Stomach smooth muscle (tissue), 2 donors: ENCODE measurements around the gene MEGF11.

ENCODE experiments used
- H3K27ac ChIP-seq: one replicate; pipeline ENCODE4 v1.7.0; 2013; ENCODE audit warnings: mild to moderate bottlenecking, low read length, inconsistent platforms
- H3K27me3 ChIP-seq, 2 donors: one replicate each; pipeline ENCODE4 v1.7.0; 2013; ENCODE audit warnings: low read length in 2 of 2; ENCODE audit not compliant: insufficient read depth in 2 of 2, control insufficient read depth in 1 of 2
- H3K36me3 ChIP-seq, 2 donors: one replicate each; pipeline ENCODE4 v1.7.0; 2013; ENCODE audit warnings: low read length in 2 of 2; ENCODE audit not compliant: control insufficient read depth in 2 of 2, insufficient read depth in 2 of 2
- H3K4me1 ChIP-seq: one replicate; pipeline ENCODE4 v1.7.0; 2013; ENCODE audit warnings: low read length; ENCODE audit not compliant: control insufficient read depth, insufficient read depth
- H3K4me3 ChIP-seq, 2 donors: one replicate each; pipeline ENCODE4 v1.7.0; 2013; ENCODE audit warnings: low read length in 2 of 2
- H3K9ac ChIP-seq, 2 donors: one replicate each; pipeline ENCODE4 v1.7.0; 2013; ENCODE audit warnings: low read length in 2 of 2, mild to moderate bottlenecking in 1 of 2
- H3K9me3 ChIP-seq, 2 donors: one replicate each; pipeline ENCODE4 v1.7.0; 2013; ENCODE audit warnings: low read length in 2 of 2; ENCODE audit not compliant: control insufficient read depth in 2 of 2
- donor health status: healthy.
- donor health status: Pancreatic carcinoma.

Gene MEGF11

GRCh38 chr15:66025972-66026371 is 227.6 kb downstream of the MEGF11 start:
- Histone ChIP-seq H3K27me3 (peaks cover 0 to 4% of the 10 kb centered on the region in 2 donors), H3K4me1 (peaks cover 4% of the 10 kb centered on the region), H3K4me3 (no peak overlapping the region), H3K9me3 (no peaks in the 10 kb centered on the region), H3K36me3 (no peaks in the 10 kb centered on the region), H3K9ac (no peak overlapping the region), H3K27ac (no peak overlapping the region)

- H3K36me3 ChIP-seq, result no peaks in the 10 kb centered on the region
- peaks cover 4% of the 10 kb centered on the region for H3K4me1 ChIP-seq
- H3K27me3 ChIP-seq, result peaks cover 0 to 3% of the 10 kb centered on the region in 2 donors
- H3K9me3 ChIP-seq, result no peaks in the 10 kb centered on the region
- no peak overlapping the region for H3K9ac ChIP-seq
- H3K4me3 ChIP-seq, result no peak overlapping the region
- H3K27ac ChIP-seq, result no peak overlapping the region
Observed at GRCh38 chr15:66025015-66025452, 228.5 kb downstream of the MEGF11 start.

GRCh38 chr15:66024116-66024515 is 229.4 kb downstream of the MEGF11 start:
- Histone ChIP-seq H3K27me3 (peaks cover 0 to 2% of the 10 kb centered on the region in 2 donors), H3K9ac (no peak overlapping the region), H3K9me3 (no peaks in the 10 kb centered on the region), H3K4me1 (peaks cover 4% of the 10 kb centered on the region), H3K27ac (no peak overlapping the region), H3K4me3 (no peak overlapping the region), H3K36me3 (no peaks in the 10 kb centered on the region)

- Histone ChIP-seq H3K4me1 (peaks cover 4% of the 10 kb centered on the region), H3K9ac (no peak overlapping the region), H3K27me3 (peaks cover 0 to 2% of the 10 kb centered on the region in 2 donors), H3K27ac (no peak overlapping the region), H3K4me3 (no peak overlapping the region), H3K36me3 (no peaks in the 10 kb centered on the region), H3K9me3 (no peaks in the 10 kb centered on the region)
Observed at GRCh38 chr15:66023311-66023972, 230.1 kb downstream of the MEGF11 start.

DNA sequence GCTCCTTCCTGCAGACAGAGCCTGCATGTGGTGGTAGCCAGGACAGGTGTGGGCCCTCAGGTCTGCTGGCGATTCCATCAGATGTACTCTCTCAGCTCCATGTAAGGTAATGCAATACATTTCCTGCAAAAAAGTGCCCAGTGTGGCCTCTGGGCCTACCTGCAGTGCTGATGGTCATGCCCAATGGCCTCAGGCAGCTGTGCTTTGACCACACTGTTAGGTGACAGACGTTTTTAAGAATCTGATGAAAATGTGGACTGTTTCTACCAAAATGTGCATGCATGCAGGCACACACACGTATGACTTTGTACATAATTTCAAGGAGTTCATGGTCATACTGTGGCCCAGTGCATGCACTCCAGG is 231.4 kb downstream of the MEGF11 start:
- H3K4me3 ChIP-seq, result no peak overlapping the region
- no peak overlapping the region for H3K9ac ChIP-seq
- no peak overlapping the region for H3K27ac ChIP-seq
- H3K9me3 ChIP-seq, result no peaks in the 10 kb centered on the region
- peaks cover 4% of the 10 kb centered on the region for H3K4me1 ChIP-seq
- no peaks in the 10 kb centered on the region for H3K36me3 ChIP-seq
- H3K27me3 ChIP-seq, result peaks cover 0 to 2% of the 10 kb centered on the region in 2 donors

- Histone ChIP-seq H3K36me3 (no peaks in the 10 kb centered on the region), H3K27me3 (peaks cover 0 to 2% of the 10 kb centered on the region in 2 donors), H3K27ac (no peak overlapping the region), H3K9ac (no peak overlapping the region), H3K4me3 (no peak overlapping the region), H3K9me3 (no peaks in the 10 kb centered on the region), H3K4me1 (peaks cover 4% of the 10 kb centered on the region)
Observed at GRCh38 chr15:66021496-66022162, 231.9 kb downstream of the MEGF11 start.

GRCh38 chr15:66019826-66020398 is 233.6 kb downstream of the MEGF11 start:
- Histone ChIP-seq H3K4me1 (no peaks in the 10 kb centered on the region), H3K27me3 (peaks cover 0 to 2% of the 10 kb centered on the region in 2 donors), H3K4me3 (no peak overlapping the region), H3K36me3 (no peaks in the 10 kb centered on the region), H3K9me3 (peaks cover 0 to 5% of the 10 kb centered on the region in 2 donors), H3K27ac (no peak overlapping the region), H3K9ac (no peak overlapping the region)

GRCh38 chr15:66019368-66019767 is 234.2 kb downstream of the MEGF11 start:
- no peak overlapping the region for H3K9ac ChIP-seq
- peaks cover 0 to 5% of the 10 kb centered on the region in 2 donors for H3K9me3 ChIP-seq
- no peak overlapping the region for H3K4me3 ChIP-seq
- H3K27ac ChIP-seq, result no peak overlapping the region
- no peaks in the 10 kb centered on the region for H3K27me3 ChIP-seq
- no peaks in the 10 kb centered on the region for H3K4me1 ChIP-seq
- no peaks in the 10 kb centered on the region for H3K36me3 ChIP-seq

GRCh38 chr15:66018488-66018797 is 235.1 kb downstream of the MEGF11 start:
- peaks cover 0 to 5% of the 10 kb centered on the region in 2 donors for H3K9me3 ChIP-seq
- no peaks in the 10 kb centered on the region for H3K27me3 ChIP-seq
- no peak overlapping the region for H3K27ac ChIP-seq
- H3K4me1 ChIP-seq, result no peaks in the 10 kb centered on the region
- H3K4me3 ChIP-seq, result no peak overlapping the region
- H3K9ac ChIP-seq, result no peak overlapping the region
- H3K36me3 ChIP-seq, result no peaks in the 10 kb centered on the region

DNA sequence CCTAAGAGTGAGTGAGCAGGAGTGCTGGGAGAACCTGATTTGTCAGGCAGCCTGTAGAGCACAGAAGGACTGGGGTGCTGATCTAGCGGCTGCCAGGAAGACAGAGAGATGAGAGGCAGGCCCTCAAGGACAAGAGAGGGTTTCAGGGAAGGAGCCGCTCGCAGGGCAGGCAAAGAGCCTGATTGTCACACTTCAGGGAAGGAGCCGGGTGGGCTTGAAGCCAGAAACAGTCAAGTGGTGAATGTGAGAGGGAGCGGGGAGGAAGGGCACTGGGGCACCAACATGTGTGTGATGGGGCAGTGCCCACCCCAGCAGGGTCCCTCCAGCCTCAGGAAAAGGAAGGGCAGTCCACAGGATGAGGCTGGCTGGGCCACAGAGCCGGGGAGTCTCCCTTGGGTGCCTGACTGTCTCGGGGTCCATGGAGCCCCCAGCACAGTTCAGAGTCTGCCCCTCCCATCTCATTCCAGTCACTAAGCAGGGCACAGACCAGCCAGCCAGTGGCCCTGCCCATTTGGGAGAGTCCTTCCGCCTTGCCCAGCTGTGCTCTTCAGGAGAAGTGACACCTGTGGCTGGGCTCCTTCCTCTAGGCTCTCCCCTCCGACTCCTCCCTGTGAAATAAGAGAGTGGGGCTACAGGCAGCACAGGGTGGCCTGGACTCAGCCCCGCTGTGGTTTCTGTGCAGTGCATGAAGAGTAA is 235.6 kb downstream of the MEGF11 start:
- Histone ChIP-seq H3K36me3 (no peaks in the 10 kb centered on the region), H3K9me3 (peaks cover 0 to 5% of the 10 kb centered on the region in 2 donors), H3K4me3 (no peak overlapping the region), H3K27me3 (no peaks in the 10 kb centered on the region), H3K27ac (no peak overlapping the region), H3K4me1 (no peaks in the 10 kb centered on the region), H3K9ac (no peak overlapping the region)
